ENCODE measurements around the gene VOPP1.

Gene VOPP1

DNA sequence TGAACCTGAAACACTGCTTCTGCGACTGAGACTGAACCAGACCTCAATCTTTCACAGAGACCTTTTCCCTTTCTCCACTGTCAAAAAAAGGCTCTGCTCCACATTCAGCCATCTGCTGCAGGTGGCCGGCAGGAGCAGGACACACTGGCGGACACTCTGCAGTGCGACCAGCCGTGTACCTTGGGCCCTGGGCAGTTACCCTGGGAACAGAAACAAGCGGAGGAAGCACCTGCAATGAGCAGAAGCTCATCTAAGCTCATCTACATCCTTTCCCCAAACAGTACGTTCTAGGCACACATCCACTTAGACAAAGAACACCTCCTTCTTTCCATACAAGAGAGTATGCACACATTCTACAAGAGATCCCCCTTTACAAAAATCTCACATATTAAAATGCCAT is 22.8 kb downstream of the VOPP1 start:
- DNase-seq (ENCODE audit: extremely low read depth, low read depth) = no peak
- TF ChIP-seq, protein P1, sequence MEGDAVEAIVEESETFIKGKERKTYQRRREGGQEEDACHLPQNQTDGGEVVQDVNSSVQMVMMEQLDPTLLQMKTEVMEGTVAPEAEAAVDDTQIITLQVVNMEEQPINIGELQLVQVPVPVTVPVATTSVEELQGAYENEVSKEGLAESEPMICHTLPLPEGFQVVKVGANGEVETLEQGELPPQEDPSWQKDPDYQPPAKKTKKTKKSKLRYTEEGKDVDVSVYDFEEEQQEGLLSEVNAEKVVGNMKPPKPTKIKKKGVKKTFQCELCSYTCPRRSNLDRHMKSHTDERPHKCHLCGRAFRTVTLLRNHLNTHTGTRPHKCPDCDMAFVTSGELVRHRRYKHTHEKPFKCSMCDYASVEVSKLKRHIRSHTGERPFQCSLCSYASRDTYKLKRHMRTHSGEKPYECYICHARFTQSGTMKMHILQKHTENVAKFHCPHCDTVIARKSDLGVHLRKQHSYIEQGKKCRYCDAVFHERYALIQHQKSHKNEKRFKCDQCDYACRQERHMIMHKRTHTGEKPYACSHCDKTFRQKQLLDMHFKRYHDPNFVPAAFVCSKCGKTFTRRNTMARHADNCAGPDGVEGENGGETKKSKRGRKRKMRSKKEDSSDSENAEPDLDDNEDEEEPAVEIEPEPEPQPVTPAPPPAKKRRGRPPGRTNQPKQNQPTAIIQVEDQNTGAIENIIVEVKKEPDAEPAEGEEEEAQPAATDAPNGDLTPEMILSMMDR (IDR thresholded peaks at IDR 0.05; ENCODE audit: low read depth, low read length, missing control alignments) = no peak
- no peak overlapping the region for H3K4me3 ChIP-seq (replicated peaks; ENCODE audit: low read depth, low read length)

DNA sequence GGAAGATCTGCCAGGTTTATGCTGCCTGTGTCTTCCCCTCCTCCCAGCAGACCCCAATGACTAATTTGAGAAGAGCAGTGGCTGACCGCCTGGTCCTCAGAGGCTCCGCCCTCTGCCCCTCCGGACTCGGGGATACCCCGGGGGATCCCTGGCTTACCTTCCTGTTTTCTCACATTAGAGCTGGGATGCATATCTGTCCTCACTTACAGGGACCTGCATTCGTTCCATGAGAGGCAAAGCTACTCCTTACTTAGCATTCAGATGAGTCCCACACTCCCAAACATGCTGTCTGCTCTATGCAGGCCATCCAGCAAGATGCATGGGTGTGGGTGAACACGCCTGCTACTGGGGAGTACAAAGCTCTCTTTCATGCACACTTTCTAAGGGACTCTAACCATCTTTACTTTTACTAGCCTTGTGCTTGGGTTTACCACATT is 24.0 kb downstream of the VOPP1 start:
- TF ChIP-seq, protein P1 (IDR thresholded peaks at IDR 0.05; ENCODE audit: low read depth, low read length, missing control alignments) = no peak
- no peak for DNase-seq (ENCODE audit: extremely low read depth, low read depth)
- no peak overlapping the region for H3K4me3 ChIP-seq (replicated peaks; ENCODE audit: low read depth, low read length)

DNA sequence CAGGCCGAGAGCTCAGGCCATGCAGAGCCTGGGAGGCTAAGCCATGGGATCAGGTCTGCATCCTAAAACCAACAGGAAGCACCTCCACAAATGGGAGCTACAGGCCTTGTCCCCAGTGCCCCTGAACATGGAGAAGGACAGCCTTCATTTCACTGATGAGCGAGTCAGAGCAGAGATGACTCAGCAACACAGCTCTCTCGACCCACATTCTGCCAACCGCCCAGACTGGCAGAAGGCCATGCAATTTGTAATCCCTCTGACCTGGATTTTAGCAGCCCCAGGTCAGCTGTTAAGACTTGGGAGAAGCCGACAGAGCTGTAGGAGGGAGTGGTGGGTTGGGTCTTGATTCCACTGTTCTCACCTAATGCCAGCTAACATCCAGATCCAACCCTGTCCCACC is 25.5 kb downstream of the VOPP1 start:
- DNase-seq (ENCODE audit: extremely low read depth, low read depth) = peak; percentile 41

DNA sequence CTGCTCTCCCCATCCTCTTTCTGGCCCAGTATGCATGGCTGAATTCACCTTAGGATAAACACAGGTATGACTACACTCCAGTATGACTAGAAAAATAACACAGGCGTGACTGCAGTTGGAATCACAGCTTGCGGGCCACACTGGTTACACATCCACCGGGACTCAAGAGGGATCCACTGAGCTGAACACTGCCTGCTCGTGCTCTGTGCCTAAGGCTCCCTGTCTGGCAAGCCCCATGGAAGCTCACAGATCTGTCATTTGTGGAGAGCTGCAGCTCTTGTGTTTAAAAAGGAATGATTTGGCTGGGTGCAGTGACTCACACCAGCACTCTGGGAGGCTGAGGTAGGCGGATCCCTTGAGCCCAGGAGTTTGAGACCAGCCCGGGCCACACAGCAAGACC is 26.8 kb downstream of the VOPP1 start:
- TF ChIP-seq, protein P1 (IDR thresholded peaks at IDR 0.05; ENCODE audit: low read depth, low read length, missing control alignments) = no peak
- H3K4me3 ChIP-seq (replicated peaks; ENCODE audit: low read depth, low read length) = no peak overlapping the region
- DNase-seq (ENCODE audit: extremely low read depth, low read depth) = no peak

More for the DNA sequence above, 25.5 kb downstream of the VOPP1 start:
- TF ChIP-seq, protein P1 (IDR thresholded peaks at IDR 0.05; ENCODE audit: low read depth, low read length, missing control alignments) = no peak
- no peak overlapping the region for H3K4me3 ChIP-seq (replicated peaks; ENCODE audit: low read depth, low read length)

DNA sequence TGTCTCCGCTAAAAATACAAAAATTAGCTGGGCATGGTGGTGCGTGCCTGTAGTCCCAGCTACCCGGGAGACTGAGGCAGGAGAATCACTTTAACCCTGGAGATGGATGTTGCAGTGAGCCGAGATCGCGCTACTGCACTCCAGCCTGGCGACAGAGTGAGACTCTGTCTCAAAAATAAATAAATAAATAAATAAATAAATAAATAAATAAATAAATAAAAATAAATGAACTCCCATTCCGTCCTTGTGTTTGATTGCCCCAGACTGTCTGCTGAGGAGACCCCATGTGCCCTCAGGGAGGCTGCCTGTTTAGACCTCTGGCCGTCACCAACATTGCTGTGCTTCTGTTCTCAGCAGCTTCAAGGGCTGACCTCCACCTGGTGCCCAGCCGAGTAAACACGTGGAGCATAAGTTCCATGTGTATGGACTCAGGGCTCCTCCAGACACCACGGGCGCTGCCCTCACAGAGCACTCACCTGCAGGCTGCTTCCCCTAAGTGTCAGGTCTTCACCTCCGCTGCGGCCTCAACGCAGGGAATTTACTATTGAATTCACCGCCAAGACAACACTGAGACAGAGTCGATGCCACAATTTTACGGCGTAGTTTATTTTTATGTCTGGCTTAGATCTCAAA is 32.0 kb downstream of the VOPP1 start:
- H3K4me3 ChIP-seq (replicated peaks; ENCODE audit: low read depth, low read length) = no peak overlapping the region
- no peak for DNase-seq (ENCODE audit: extremely low read depth, low read depth)
- TF ChIP-seq, protein P1 (IDR thresholded peaks at IDR 0.05; ENCODE audit: low read depth, low read length, missing control alignments) = no peak

DNA sequence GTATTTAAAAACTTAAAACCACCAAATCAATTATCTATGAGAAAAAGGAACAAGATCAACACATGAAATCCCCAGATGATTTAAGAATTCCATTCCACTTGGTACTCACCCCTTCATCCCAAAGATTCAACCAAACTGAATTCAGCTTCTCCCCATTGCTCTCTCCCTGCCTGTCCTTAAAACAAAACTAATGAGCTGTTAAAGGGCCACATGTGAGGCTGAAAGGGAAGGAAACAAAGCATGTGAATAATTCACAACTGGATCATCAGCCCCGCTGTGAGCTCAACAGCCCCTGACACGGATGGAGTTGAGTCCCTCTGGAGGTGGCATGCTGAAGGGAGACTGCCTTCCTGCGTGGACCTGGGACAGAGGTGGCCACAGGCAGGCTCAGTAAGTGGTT is 32.9 kb downstream of the VOPP1 start:
- H3K4me3 ChIP-seq (replicated peaks; ENCODE audit: low read depth, low read length) = no peak overlapping the region
- TF ChIP-seq, protein P1 (IDR thresholded peaks at IDR 0.05; ENCODE audit: low read depth, low read length, missing control alignments) = no peak
- DNase-seq (ENCODE audit: extremely low read depth, low read depth) = no peak

DNA sequence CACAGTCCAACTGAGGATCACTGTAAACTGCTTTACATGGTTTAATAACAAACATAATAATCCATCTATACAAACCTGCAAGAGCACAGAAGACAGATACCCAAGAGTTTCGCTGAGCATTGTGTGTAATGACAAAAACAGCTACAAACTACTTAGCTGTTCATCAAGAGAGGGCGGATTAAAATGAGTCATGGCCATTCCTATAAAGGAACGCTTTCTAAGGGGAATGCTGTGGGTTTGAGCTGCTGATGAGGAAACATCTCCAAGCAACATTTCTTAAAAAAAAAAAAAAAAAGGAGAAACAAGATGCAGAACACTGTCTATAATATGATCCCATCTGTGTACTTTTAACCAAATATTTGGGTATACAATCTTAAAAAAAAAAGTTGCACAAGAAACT is 33.8 kb downstream of the VOPP1 start:
- peak; percentile 67 for DNase-seq (ENCODE audit: extremely low read depth, low read depth)
- H3K4me3 ChIP-seq (replicated peaks; ENCODE audit: low read depth, low read length) = no peak overlapping the region
- TF ChIP-seq, protein P1 (IDR thresholded peaks at IDR 0.05; ENCODE audit: low read depth, low read length, missing control alignments) = no peak

Data from HFF-Myc (cell line).